GM23338 (cell line): ENCODE data around the gene FLT3. TPM values are rescaled to one million over a fixed set of nuclear protein-coding genes. Genes with fewer than 3 reads are reported as not detected.

Experiments
- ATAC-seq: fragments of 200-7000 bp; cut with Tn5 transposase; 3 replicates; pipeline ENCODE4 v1.9.1; 2020
- DNase-seq: peaks from one replicate; pipeline ENCODE4 v3.0.0-alpha.2; 2015; ENCODE audit warnings: low spot score
- H2AFZ ChIP-seq: fragments of 200-600 bp; sonication (generic); 2 replicates; pipeline ENCODE4 v1.8.0; 2016; ENCODE audit warnings: antibody characterized with exemption, mild to moderate bottlenecking, moderate library complexity
- H3F3A ChIP-seq: fragments of 200-600 bp; sonication (generic); replicated peaks from 2 replicates; pipeline ENCODE4 v1.8.0; 2017; ENCODE audit warnings: antibody characterized with exemption, mixed run types, low read depth
- H3K27ac ChIP-seq: fragments of 200-600 bp; sonication (generic); 2 replicates; pipeline ENCODE4 v1.6.1; 2016; ENCODE audit warnings: low read depth
- H3K27me3 ChIP-seq: fragments of 200-600 bp; sonication (generic); 2 replicates; pipeline ENCODE4 v1.8.0; 2016; ENCODE audit warnings: mild to moderate bottlenecking, mixed run types, moderate library complexity; ENCODE audit not compliant: insufficient read depth
- H3K36me3 ChIP-seq: fragments of 200-600 bp; sonication (generic); 2 replicates; pipeline ENCODE4 v1.8.0; 2016; ENCODE audit warnings: mild to moderate bottlenecking; ENCODE audit not compliant: insufficient read depth
- H3K4me1 ChIP-seq: fragments of 200-600 bp; sonication (generic); 2 replicates; pipeline ENCODE4 v1.8.0; 2016; ENCODE audit warnings: mild to moderate bottlenecking, moderate library complexity; ENCODE audit not compliant: insufficient read depth
- H3K4me2 ChIP-seq: fragments of 200-600 bp; sonication (generic); 2 replicates; pipeline ENCODE4 v1.7.1; 2017; ENCODE audit warnings: mixed run types
- H3K4me3 ChIP-seq: fragments of 200-600 bp; sonication (generic); 2 replicates; pipeline ENCODE4 v1.6.1; 2016; ENCODE audit warnings: mixed run types
- H3K79me2 ChIP-seq: fragments of 200-600 bp; sonication (generic); replicated peaks from 2 replicates; pipeline ENCODE4 v1.8.0; 2017; ENCODE audit warnings: mild to moderate bottlenecking; ENCODE audit not compliant: insufficient read depth
- H3K9me2 ChIP-seq: fragments of 200-600 bp; sonication (generic); 2 replicates; pipeline ENCODE4 v1.8.0; 2017; ENCODE audit not compliant: insufficient read depth
- H4K20me1 ChIP-seq: fragments of 200-600 bp; sonication (generic); replicated peaks from 2 replicates; pipeline ENCODE4 v1.8.0; 2017; ENCODE audit warnings: mild to moderate bottlenecking; ENCODE audit not compliant: insufficient read depth
- H3K27ac Mint-ChIP-seq: 2 replicates; pipeline ENCODE4 v1.8.0; 2020; ENCODE audit warnings: inconsistent platforms, mild to moderate bottlenecking, moderate library complexity, mixed read lengths
- H3K27me3 Mint-ChIP-seq: 3 replicates; pipeline ENCODE4 v1.8.0; 2022; ENCODE audit warnings: low read depth, mild to moderate bottlenecking, moderate library complexity, mixed read lengths, inconsistent platforms; ENCODE audit not compliant: insufficient read depth, poor library complexity
- H3K36me3 Mint-ChIP-seq: 3 replicates; pipeline ENCODE4 v1.8.0; 2021; ENCODE audit warnings: low read depth, mild to moderate bottlenecking, inconsistent platforms, moderate library complexity, mixed read lengths
- H3K4me1 Mint-ChIP-seq: 3 replicates; pipeline ENCODE4 v1.8.0; 2020; ENCODE audit warnings: mild to moderate bottlenecking, inconsistent platforms, mixed read lengths
- H3K4me3 Mint-ChIP-seq: 3 replicates; pipeline ENCODE4 v1.8.0; 2021; ENCODE audit warnings: moderate library complexity, mild to moderate bottlenecking, inconsistent platforms, mixed read lengths
- H3K9me3 Mint-ChIP-seq: 3 replicates; pipeline ENCODE4 v1.8.0; 2020; ENCODE audit warnings: moderate library complexity, mild to moderate bottlenecking, inconsistent platforms, mixed read lengths
- CREB1 ChIP-seq: fragments of 250-450 bp; sonication (Bioruptor Pico); IDR thresholded peaks from 2 replicates; pipeline ENCODE4 v1.5.0; 2020; ENCODE audit warnings: low read depth, mild to moderate bottlenecking, moderate library complexity
- CTCF ChIP-seq, 2 experiments: fragments of 200-600 bp in 1 of 2; sonication (generic) in 1 of 2; conservative IDR thresholded peaks; 2 replicates each; pipeline versions ENCODE4 v1.5.1 to v1.6.1; 2016 to 2017; ENCODE audit warnings: antibody characterized with exemption in 2 of 2, low read depth in 2 of 2, mild to moderate bottlenecking in 2 of 2, moderate library complexity in 1 of 2
- ETS1 ChIP-seq: IDR thresholded peaks from 2 replicates; pipeline ENCODE4 v1.6.1; 2016; ENCODE audit warnings: antibody characterized with exemption
- EZH2 ChIP-seq: fragments of 200-600 bp; sonication (generic); IDR thresholded peaks from one replicate; pipeline ENCODE4 v1.8.0; 2017; ENCODE audit warnings: antibody characterized with exemption, mild to moderate bottlenecking, low read depth; ENCODE audit not compliant: unreplicated experiment
- EZH2phosphoT487 ChIP-seq: fragments of 200-600 bp; sonication (generic); IDR thresholded peaks from one replicate; pipeline ENCODE4 v1.8.1; 2018; ENCODE audit warnings: antibody characterized with exemption; ENCODE audit not compliant: unreplicated experiment
- JUNB ChIP-seq: IDR thresholded peaks from one replicate; pipeline ENCODE4 v1.6.1; 2016; ENCODE audit warnings: antibody characterized with exemption; ENCODE audit not compliant: unreplicated experiment
- NANOG ChIP-seq: IDR thresholded peaks from 2 replicates; pipeline ENCODE4 v1.6.1; 2016; ENCODE audit warnings: antibody characterized with exemption, borderline replicate concordance
- POLR2AphosphoS5 ChIP-seq: IDR thresholded peaks from 2 replicates; pipeline ENCODE4 v1.6.1; 2016; ENCODE audit warnings: antibody characterized with exemption, low read depth
- REST ChIP-seq: IDR thresholded peaks from one replicate; pipeline ENCODE4 v1.6.1; 2018; ENCODE audit warnings: antibody characterized with exemption; ENCODE audit not compliant: unreplicated experiment
- STAT1 ChIP-seq: IDR thresholded peaks from one replicate; pipeline ENCODE4 v1.6.1; 2016; ENCODE audit warnings: antibody characterized with exemption; ENCODE audit not compliant: unreplicated experiment
- ZNF114 ChIP-seq: fragments of 250-450 bp; sonication (Bioruptor Pico); IDR thresholded peaks from 2 replicates; pipeline ENCODE4 v1.5.0; 2020; ENCODE audit warnings: mild to moderate bottlenecking, moderate library complexity
- ZNF331 ChIP-seq: fragments of 250-450 bp; sonication (Bioruptor Pico); IDR thresholded peaks from 2 replicates; pipeline ENCODE4 v1.5.0; 2020; ENCODE audit warnings: low read depth, mild to moderate bottlenecking, moderate library complexity
- ZNF462 ChIP-seq: fragments of 250-450 bp; sonication (Bioruptor Pico); IDR thresholded peaks from 2 replicates; pipeline ENCODE4 v1.5.0; 2020; ENCODE audit warnings: mild to moderate bottlenecking, moderate library complexity
- polyA plus RNA-seq: library from polyadenylated mRNA; unstranded; fragments of >200 nt; fragmentation: Nextera tagmentation; extraction: Ambion mirVana; gene quantifications from 2 replicates; pipeline ENCODE4 v1.2.1, GENCODE V29; 2016
- total RNA-seq: library from RNA; depleted of rRNA; stranded (reverse); fragments of >200 nt; shearing (Covaris generic); gene quantifications from 2 replicates; pipeline ENCODE4 v1.2.3, GENCODE V29; 2014

FLT3 gene
- total and polyA plus RNA-seq, 2 experiments from 2014 or later, result 0.17 to 0.44 TPM

- H3K4me3 Mint-ChIP-seq, result no peak overlapping the region
Observed at GRCh38 chr13:28002886-28003698, 97.3 kb downstream of the FLT3 start.

More at GRCh38 chr13:28002886-28003698, 97.3 kb downstream of the FLT3 start:
- Histone ChIP-seq H3K4me2 (no peak overlapping the region), H3K4me3 (no peak overlapping the region), H3F3A (no peaks in the 10 kb centered on the region; the same call in 1 of the 2 replicates), H3K9me2 (no peaks in the 10 kb centered on the region), H3K36me3 (no peaks in the 10 kb centered on the region), H3K27ac (no peak overlapping the region), H3K79me2 (no peaks in the 10 kb centered on the region), H3K27me3 (no peaks in the 10 kb centered on the region), H3K4me1 (no peaks in the 10 kb centered on the region; the same call in 1 of the 2 replicates), H2AFZ (no peak overlapping the region), H4K20me1 (no peaks in the 10 kb centered on the region)
- H3K27me3 Mint-ChIP-seq, result peaks cover 3% of the 10 kb centered on the region
- ATAC-seq, result no peak
- no peak overlapping the region for H3K27ac Mint-ChIP-seq
- DNase-seq, result no peak
- H3K4me1 Mint-ChIP-seq, result peaks cover 8% of the 10 kb centered on the region
- no peaks in the 10 kb centered on the region for H3K9me3 Mint-ChIP-seq
- no peaks in the 10 kb centered on the region for H3K36me3 Mint-ChIP-seq
- TF ChIP-seq ZNF114 (CRISPR knock-in tag) (no peak), JUNB (no peak), CTCF (conservative IDR thresholded peaks at IDR 0.05; ENCODE audit: low read depth in 2 of 2) (no peak), EZH2 (no peak), POLR2AphosphoS5 (no peak), NANOG (no peak), CREB1 (CRISPR knock-in tag) (no peak), ZNF331 (CRISPR knock-in tag) (no peak), ETS1 (no peak), REST (no peak), ZNF462 (CRISPR knock-in tag) (no peak), EZH2phosphoT487 (no peak), STAT1 (no peak)
